ENCODE data around the gene CLCNKB.

CLCNKB gene

DNA sequence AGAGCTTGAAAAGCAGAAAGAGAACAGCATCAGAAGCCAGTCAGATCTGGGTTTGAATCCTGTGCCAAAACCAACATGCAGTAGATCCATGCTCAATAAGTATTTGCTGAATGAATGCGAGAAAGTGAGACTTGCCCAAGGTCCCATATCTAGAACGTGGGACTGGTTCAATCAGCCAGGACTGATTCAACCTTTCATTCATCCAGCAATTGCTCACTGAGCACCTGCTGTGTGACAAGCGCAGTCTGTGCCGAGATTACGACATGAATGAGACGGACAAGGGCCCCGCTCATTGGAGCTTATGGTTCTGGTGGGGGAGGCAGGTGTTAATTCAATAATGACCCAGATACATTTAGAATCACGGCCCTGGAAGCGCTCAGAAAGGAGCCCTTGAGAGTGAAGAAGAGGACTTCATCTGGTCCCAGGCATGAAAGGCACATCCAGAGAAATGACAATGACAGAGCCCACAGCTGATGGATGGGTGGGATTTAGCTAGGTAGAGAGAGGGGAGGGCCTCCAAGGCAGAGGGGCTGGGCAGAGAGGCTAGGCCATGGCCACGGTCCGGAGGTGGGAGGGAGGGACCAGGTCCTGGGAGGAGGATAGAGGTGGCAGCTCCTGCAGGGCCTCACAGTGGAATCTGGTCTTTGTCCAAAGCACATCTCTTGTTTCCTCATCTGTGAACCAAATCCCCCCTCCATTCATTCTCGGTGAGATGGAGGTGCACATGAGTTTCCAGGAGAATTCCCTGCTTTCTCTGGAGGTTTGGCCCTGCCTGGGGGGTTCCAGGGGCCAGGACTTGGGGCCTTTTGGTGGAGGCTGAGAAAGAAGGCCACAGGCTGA, 34.0 kb downstream of the CLCNKB start:
- no peak for DNase-seq

- peak; percentile 81 for DNase-seq
Observed at GRCh38 chr1:16078925-16079656, 35.5 kb downstream of the CLCNKB start.

GRCh38 chr1:16080422-16081150, 37.0 kb downstream of the CLCNKB start:
- DNase-seq: no peak

- no peak for DNase-seq
Observed at GRCh38 chr1:16081636-16082035, 38.1 kb downstream of the CLCNKB start.

- peak; percentile 10 for DNase-seq
Observed at GRCh38 chr1:16082283-16083038, 38.9 kb downstream of the CLCNKB start.

DNA sequence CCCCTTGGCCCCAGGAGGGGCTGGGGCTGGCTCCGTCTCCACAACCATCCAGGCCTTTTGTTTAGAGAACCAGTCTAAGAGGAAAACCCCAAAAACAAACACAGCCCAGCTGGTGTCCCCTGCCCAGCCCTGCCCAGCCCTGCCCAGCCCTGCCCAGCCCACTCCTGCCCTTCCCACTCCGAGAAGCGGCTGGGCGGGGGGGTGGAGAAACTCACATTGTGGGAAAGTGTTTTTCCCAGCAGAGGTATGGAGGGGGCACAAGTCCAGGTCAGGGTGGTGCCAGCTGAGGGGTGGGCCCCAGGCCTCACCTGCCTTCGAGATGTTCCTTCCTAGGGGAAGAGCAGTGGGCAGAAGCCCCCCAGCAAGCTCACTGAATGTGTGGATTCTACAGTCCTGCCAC, 39.9 kb downstream of the CLCNKB start:
- no peak for DNase-seq

DNA sequence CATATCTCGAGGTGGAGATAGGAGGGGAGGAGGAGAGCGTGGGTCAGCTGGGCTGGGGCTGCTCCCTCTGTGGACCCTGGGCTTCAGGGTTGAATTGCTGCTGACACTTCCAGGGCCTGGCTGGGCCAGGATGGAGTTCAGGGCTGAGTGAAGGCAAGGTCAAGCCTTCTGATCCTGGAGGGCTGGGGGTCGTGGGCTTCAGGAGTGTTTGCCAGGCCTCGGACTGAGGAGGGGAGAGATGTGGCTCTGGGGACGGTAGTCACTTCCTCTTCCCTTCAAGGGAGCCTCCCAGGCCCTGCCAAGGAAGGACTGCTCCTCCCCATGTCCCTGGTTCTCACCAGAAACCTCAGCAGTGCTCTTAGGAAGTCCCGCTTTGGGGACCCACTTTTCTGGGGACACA, 41.9 kb downstream of the CLCNKB start:
- DNase-seq: no peak

- no peak for DNase-seq
Observed at GRCh38 chr1:16087733-16088132, 44.2 kb downstream of the CLCNKB start.

DNA sequence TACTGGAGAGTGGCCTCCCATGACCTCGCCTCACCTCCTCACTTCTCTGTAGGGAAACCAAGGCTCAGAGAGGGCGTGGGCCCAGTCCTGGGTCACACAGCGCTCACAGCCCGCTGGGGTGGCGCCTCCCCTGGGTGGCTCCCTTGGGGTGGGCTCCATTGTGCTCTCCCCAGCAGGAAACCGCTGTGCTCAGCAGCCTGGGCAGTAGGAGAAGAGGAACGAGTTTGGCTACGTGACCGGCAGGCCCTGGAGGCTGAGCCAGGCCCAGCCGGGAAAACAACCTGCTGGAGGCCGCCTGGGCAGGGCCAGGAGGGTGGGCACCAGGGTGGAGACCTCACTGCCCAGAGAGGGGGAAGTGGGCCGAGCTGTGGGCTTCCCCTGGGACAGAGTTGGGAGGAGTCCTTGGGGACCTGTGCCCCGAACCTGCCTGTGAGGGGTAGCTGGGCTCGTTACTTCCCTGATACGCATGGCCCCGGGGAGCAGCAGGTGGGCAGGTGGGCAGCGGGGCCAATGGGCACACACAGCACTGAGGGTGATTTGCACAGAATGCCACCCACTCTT, 44.8 kb downstream of the CLCNKB start:
- DNase-seq: no peak

DNA sequence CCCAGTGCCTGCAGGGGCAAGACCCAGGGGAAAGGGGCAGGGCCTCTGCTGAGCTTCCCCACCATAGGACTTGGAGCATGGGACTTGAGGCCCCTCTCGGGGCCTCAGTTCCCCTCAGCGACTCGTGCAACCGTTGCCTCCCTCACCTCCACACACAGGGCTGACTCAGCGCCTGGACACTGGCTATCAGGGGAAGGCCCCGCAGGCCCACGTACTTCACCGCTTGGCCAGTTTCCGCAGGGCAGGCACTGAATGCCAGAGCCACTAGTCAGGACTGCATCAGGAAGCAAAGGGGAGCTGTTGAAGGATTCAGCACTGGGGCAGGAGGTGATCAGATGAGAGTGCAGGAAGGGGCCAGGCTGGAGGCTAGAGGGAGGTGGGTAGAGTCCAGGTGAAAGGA, 45.4 kb downstream of the CLCNKB start:
- DNase-seq: no peak

DNA sequence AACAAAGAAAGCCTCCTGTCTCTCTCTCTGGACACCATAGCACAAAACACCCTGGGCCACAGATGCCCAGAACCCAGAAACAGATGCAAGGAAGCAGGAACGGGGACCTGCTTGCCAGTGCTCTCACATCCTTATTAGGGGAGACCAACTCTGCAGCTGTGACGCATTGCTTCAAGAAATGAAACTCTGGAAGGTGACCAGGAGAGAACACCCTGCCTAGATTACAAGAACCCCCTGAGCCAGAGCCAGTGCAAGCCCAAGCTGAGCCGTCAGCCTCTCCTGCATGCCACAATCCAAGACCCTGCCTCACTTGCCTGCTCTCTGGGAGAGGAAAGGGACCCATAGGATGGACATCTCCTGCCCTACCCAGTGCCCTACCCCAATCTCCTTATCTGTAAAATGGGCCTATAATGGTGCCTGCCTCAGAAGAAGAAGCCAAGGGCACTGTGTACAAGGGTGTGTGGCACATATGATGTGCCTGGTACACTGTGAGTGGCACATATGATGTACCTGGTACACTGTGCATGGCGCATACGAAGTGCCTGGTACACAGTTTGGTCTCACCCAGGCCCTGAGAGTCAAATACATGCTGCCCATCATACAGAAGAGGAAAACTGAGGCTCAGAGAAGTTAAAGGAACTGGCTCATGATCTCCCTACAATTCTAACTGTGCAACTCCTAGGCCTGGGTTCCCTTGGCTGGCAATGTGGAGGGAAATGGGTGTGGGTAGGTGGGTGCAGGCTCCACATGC, 46.7 kb downstream of the CLCNKB start:
- DNase-seq: no peak

- DNase-seq: no peak
Observed at GRCh38 chr1:16091296-16091695, 47.7 kb downstream of the CLCNKB start.

GRCh38 chr1:16092097-16092922, 48.7 kb downstream of the CLCNKB start:
- no peak for DNase-seq

DNA sequence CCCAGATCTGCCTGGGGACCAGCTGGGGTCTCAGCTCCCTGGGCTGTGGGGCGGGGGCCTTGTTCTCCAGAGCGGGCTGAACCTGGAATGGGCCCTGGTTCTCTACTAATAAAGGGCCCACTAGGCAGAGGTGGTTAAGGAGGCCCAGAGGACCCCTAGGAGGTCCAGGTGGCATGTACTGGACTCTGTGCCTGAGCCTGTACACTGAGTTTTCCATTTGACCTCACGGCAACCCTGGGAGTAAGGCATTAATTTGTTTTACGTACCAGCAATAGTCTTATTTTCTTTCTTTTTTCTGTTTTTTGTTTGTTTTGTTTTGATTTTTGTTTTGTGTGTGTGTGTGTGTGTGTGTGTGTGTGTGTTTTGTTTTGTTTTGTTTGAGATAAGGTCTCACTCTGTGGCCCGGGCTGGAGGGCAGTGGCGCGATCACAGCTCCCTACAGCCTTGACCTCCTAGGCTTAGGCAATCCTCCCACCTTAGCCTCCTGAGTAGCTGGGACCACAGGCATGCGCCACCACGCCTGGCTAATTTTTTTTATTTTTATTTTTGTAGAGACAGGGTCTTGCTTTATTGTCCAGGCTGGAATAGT, 49.4 kb downstream of the CLCNKB start:
- DNase-seq: no peak

GRCh38 chr1:16093611-16094010, 50.0 kb downstream of the CLCNKB start:
- DNase-seq: no peak

- DNase-seq: no peak
Observed at GRCh38 chr1:16094453-16095158, 51.0 kb downstream of the CLCNKB start.

DNA sequence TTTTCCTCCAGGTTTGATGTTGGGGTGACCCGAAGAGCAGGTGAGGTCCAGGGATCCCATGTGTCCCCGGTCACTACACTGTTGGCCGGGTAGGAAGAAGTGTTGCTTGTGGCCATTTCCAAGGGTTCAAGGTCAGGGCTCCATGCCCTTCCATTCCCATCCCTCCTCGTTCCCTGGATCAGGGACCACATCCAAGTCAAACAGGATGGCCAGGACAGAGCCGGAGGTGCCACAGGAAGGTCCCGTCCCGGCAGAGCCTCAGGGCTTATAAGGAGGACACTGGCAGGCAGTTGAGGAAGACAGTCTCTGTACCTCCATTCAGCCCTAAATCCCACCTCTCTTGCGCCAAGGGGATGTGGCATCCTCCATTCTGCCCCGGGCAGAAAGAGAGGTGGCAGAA, 51.9 kb downstream of the CLCNKB start:
- no peak for DNase-seq

DNA sequence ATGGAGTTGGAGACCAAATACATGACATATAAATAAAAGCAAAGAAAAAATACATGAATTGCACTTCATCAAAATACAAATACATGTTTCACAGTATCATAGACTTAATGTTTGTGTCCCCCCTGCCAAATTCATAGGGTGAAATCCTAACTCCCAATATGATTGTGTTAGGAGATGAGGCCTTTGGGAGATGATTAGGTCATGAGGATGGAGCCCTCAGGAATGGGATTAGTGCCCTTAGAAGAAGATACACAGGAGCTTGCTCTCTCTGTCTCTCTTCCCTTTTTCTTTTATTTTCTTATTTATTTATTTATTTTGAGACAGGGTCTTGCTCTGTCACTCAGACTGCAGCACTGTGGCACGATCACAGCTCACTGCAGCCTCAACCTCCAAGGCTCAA, 55.8 kb downstream of the CLCNKB start:
- DNase-seq: no peak

GRCh38 chr1:16101623-16102022, 58.0 kb downstream of the CLCNKB start:
- no peak for DNase-seq

Data from DMS79 treated with DMSO at 0.1 percent for 48 hours (cell line).